Effector CD4-positive, alpha-beta T cell (primary cell): ENCODE results near the gene BMP8A.
"Not testable (repeated sequence)": the region's sequence is repeated elsewhere in the genome, so short reads cannot be mapped to it uniquely, and the experiment has no call there.

Source experiments
- DNase-seq: peaks from one replicate; pipeline ENCODE4 v3.0.0-alpha.2; 2020

Gene BMP8A

DNA sequence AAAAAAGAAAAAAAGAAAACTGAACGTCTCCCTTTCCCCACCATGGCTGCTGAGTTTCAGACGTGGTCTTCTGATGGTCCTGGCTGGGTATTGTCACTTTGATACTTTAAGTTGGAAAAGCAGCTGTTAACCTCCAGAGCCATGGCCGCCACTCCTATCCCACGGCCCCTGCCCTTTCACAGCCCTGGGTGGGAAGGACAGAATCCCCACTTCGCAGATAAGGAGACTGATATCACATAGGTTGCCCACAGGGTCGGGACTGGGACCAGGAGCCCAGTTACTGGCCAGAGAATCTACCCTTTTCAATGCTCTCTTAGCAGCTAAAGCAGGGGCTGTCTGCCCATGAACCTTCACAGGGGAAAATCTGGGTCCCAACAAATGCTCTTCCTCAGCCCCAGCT, 16.8 kb downstream of the BMP8A start:
- DNase-seq = no peak

DNA sequence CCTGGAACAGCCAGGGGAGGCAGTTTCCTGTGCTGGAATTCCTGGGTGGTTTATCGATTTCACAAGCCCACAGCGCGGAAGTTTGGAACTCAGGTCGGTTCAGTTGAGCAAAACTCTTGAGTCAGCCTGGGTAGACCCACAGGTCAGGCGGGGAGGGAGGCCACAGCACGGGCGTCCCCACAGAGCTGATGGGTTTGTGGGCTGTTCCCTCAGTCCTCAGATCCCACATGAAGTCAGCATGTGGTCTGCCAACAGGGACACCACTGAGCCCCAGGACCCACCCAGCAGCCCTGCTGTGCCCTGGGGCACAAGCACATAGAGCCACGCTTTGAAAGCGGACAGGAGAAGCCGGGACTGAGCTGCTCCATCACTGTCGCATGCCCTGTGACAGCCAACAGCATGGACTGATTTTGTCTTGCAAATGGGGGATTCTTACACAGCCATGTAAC, 17.4 kb downstream of the BMP8A start:
- no peak for DNase-seq

DNA sequence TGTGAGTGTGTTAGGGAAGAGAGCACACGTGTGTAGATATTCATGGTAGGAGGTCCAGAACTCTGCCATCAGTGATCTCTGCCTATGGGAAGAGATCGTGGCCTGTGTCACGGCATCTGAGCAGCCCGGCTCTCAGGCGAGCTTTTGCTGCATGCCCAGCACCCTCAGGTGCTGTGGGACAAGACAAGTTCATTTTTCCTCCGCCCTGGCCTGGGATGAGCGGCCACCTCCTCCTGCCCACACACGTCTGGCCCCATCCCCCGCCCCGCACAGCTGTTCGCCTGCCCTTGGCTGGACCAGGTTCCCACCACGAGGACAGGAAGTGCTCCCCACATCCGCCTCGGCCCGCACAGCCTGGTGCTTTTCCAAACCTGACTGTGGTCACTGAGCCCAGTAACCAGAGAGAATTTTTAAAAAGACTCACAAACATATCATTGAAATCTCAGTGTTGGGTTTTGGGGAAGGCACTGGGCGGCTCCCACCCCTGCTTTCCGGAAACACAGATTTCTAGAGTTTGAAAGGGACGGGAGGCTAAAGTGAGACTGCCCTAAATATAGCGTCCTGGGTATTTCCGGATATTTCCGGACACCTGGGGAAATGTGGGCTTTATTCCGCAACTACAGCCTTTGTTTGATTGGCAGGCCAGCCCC, 18.0 kb downstream of the BMP8A start:
- DNase-seq = no peak

DNA sequence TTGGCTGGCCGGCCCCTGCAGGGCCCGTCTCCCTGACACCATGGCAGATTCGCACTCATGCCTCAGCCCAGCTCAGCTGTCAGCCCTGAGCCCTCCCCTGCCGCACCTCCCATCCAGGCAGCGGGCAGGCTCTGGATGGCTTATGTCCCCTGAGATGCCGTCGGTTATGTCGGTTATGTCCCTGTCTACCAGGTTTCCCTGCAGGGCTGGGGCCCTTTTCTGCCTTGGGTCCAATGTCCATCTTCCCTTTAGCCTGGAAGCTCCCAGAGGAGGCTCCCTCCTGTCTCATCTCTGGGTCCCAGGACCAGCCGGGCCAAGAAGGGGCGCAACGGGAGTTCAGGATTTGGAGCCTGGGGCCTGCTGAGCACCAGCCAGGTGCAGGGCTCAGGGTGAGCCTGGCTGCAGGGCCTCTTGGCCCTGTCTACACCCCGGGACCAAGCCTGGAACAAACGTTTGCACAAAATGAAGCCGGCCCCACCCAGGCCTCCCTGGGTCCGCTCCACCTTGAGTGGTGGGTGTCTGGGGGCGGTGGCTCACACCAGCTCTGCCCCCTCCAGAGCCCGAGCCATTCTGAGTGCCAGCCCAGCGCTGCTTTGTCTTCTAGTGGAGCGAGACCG, 19.2 kb downstream of the BMP8A start:
- DNase-seq = not testable (repeated sequence)

DNA sequence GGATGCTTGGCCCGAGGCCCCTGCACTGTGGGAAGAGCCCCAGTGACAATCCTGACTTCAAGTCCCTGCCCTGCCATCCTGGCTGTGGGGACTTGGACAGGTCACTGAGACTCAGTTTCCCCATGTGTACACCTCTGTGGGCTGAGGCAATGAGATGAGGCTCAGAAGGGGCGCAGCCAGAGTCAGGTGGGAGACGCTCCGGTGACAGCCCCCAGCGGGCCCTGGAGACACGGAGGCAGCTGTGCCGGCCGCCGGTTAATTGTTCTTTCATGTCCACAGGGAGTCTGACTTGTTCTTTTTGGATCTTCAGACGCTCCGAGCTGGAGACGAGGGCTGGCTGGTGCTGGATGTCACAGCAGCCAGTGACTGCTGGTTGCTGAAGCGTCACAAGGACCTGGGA, 20.0 kb downstream of the BMP8A start:
- not testable (repeated sequence) for DNase-seq

DNA sequence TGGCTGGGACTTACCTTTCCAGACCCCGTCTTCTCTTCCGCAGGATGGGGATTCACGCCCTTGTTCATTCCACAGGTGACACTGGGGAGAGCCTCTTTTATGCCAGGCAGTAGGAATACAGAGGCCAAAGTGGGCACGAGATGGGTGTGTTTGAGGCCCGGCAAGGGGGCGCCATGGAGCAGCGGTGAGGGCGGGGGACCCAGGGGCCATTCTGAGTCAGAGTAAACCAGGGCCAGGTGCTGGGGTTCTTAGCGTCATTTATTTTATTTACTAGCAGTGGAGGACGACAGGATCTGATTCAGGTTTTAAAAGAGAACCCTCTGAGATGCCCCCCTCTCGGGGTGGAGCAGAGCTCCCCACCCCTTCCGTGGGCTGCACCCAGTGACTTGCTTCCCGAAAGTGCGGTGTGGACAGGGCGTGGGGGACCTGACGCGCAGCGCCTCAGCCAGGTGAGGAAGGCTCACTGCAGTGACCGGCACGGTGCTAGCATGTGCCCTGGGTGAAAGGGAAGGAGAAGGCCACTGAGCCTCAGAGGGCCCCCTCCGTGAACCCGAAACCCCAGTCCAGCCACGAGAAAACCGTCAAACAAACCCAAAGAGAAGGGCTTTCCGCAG, 20.9 kb downstream of the BMP8A start:
- DNase-seq = not testable (repeated sequence)

DNA sequence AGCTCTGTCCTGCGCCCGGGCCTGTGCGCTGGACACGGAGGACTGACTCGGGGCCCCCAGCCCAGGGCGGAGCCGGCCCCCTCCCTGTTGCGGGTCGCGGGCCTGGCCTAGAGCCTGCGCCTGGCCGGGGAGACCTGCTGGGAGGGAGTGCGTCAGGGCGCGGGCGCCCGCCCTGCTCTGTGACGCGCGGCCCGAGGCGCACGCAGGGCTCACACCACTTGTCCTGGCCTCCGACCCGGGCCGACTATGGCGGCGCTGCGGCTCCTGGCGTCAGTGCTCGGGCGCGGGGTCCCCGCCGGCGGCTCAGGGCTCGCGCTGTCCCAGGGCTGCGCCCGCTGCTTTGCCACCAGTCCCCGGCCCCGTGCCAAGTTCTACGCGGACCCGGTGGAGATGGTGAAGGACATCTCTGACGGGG, 23.3 kb downstream of the BMP8A start:
- DNase-seq = not testable (repeated sequence)

DNA sequence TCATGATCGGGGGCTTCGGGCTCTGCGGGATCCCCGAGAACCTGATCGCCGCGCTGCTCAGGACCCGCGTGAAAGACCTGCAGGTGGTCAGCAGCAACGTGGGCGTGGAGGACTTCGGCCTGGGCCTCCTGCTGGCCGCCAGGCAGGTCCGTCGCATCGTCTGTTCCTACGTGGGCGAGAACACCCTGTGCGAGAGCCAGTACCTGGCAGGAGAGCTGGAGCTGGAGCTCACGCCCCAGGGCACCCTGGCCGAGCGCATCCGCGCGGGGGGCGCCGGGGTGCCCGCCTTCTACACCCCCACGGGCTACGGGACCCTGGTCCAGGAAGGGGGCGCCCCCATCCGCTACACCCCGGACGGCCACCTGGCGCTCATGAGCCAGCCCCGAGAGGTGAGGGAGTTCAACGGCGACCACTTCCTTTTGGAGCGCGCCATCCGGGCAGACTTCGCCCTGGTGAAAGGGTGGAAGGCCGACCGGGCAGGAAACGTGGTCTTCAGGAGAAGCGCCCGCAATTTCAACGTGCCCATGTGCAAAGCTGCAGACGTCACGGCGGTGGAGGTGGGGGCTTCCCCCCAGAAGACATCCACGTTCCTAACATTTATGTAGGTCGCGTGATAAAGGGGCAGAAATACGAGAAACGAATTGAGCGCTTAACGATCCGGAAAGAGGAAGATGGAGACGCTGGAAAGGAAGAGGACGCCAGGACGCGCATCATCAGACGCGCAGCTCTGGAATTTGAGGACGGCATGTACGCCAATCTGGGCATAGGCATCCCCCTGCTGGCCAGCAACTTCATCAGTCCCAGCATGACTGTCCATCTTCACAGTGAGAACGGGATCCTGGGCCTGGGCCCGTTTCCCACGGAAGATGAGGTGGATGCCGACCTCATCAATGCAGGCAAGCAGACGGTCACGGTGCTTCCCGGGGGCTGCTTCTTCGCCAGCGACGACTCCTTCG, 24.0 kb downstream of the BMP8A start:
- not testable (repeated sequence) for DNase-seq

DNA sequence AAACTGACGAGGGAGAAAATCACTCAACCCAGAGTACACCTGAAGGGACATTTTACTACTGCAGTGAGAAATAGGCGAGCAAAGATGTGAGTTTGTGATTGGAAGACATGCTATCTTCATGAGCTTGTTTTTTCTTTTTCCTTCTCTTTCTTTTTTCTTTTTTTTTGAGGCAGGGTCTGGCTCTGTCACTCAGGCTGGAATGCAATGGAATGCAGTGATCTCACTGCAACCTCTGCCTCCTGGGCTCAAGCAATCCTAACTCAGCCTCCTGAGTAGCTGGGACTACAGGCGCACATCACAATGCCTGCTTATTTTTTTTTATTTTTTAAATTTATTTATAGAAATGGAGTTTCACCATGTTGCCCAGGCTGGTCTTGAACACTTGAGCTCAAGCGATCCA, 25.4 kb downstream of the BMP8A start:
- DNase-seq = not testable (repeated sequence)

DNA sequence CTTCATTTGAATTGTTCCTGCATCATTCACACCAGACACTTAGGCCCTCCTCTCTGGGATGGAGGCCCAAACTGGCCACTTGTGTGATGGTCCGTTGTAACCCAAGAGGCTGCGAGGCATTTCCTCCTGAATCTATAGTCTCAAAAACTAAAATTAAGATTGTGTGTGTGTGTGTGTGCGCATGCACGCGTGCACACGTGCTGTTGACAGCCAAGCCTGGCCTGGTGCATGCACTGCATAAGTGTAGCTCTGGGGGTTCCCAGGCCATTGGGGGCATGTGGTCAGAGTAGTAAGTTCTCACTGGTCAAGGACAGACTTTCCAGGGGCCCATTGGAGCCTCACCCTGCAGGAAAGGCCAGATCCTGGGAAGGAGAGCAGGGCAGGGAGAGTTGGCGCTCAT, 26.5 kb downstream of the BMP8A start:
- DNase-seq = not testable (repeated sequence)

DNA sequence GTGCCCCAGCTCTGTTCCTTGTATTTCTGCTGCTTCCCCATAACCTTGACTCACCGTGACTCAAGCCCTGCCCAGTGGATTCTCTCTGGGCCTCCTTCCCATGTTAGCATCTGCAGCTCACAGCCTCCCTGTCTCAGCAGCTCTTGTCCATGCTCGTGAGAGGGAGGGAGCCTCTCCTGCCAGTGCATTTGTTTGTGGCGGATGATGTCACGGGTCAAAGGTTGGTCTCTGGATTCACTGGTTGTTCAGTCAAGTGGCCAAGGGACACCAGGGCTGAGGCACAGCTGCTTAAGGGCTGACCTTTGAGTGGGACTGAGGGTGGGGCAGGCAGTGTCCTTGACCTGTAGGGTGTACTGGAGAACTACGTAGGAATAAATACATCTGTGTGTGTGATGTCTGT, 27.9 kb downstream of the BMP8A start:
- DNase-seq = not testable (repeated sequence)

DNA sequence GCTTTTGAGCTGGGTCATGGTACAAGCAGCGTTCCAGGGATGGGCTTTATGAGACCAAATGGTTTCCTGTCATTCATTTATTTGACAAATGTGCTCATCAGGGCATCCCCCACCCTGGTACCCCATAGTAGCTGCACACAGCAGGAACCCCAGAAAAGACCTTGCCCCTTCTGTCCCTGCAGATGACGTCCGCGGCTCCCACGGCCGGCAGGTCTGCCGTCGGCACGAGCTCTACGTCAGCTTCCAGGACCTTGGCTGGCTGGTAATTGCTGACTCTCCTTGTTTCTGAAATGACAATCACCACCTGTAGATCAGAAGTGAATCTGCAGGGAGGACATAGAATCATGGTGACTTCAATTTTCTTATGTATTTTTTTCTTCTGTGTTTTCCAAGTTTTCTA, 30.8 kb downstream of the BMP8A start:
- DNase-seq = not testable (repeated sequence)

DNA sequence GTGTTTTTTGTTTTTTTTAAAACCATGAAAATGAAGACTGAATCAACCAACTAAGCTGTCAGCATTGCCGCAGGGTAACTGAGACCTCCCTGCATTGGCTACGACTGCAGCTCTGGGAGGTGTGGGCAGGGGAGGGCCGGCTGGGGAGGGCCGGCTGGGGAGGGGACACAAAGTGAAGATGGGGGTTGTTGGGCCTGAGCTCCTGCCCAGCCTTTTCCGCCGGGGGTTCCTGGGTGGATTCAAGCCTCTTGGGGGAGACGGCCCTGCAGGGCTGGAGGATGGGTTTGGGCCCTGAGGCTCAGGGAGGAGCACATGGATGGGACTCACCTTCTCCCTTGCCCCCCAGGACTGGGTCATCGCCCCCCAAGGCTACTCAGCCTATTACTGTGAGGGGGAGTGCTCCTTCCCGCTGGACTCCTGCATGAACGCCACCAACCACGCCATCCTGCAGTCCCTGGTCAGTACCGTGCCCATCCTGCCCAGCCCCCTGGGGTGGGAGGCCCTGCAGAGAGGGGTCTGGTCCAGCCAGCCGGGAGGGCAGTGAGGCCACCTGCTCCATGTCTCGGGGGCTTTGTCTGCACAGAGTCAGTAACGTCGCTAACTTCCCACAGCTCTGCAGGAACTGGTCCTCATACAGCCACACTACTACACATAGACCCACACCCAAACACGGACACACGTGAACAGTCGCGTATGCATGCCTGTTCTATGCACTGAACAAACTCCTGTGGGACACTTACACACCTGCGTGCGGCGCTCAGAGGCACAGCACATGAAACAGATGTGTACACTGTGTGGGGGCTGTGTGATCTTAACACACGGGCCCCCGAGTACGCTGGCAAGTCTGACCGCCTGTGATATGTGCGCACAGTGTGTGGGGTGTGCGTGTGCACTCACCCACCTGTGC, 31.5 kb downstream of the BMP8A start:
- no peak for DNase-seq

DNA sequence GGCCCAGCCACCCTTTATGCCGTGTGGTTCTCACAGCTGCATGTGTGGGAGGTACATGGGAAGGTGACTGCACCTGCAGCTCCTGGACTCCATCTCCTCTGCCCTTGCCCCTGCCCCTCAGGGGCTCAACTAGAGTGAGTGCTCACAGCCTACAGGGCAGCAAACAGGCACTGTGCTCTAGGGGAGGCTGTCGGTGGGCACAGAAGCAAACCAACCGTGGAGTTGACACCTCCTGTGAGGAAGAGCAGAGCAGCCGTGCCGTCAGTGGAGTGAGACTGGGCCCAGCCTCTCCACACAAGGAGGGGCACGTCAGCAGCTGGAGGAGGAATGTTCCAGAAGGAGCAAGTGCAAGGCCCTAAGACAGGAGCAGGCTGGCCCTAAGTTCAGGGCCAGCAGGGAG, 32.7 kb downstream of the BMP8A start:
- DNase-seq = no peak

DNA sequence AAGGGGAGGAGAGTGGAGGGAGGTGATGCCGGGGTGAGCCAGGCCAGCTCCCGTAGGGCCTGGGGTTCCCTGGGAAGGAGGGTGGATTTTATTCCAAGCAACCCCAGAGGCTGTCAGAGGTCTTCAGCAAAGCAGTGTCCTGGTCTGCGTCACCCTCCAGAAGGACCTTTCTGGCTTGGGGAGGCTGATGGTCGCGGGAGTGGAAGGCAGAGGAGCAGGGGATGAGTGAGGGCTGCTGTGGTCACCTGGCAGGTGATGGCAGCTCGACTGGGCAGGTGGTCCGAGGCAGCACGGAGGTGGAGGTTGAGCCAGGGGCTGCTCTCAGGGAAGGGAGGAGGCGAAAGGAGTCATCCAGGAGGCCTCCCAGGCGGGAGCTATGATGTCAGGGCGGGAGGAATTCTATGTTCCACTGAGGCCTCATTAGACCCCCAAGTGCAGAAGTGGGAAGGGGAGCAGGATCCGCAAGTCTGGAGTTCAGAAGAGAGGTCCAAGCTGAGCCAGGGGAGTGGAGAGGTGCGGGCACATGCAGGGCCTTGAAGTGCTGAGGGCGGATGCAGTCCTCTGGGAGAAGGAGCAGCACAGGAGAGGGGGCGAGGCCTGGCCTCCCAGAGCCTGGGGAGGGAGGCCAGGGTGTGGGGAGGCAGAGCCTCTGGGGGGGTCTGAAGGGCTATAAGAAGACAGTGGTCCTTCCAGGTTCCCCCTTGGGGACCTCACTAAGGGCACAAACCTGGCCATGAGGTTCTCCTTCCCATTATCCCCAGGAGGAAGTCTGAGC, 33.3 kb downstream of the BMP8A start:
- no peak for DNase-seq

DNA sequence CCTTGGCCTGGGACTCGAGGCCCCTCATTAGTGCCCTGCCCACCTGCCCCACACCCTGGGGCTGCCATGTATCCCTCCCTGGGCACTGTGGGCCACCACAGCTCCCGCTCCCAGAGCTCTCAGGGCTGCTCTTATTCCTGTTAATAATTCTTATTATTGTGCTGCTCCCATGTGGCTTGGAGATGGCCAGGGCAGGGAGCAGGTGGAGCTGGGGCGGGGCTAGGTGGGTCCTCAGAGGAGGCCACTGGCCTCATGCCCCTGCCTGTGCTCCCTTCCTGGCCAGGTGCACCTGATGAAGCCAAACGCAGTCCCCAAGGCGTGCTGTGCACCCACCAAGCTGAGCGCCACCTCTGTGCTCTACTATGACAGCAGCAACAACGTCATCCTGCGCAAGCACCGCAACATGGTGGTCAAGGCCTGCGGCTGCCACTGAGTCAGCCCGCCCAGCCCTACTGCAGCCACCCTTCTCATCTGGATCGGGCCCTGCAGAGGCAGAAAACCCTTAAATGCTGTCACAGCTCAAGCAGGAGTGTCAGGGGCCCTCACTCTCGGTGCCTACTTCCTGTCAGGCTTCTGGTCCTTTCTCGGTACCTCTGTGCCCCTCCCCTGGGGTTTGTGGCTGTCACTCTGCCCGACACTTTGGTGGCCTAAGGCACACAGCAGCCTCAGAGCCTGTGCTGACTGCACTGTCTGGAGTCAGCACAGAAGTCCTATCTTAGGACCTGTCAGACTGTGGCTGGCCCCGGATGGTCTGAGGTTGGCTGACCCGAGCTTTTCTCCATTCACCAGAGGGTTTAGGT, 34.1 kb downstream of the BMP8A start:
- no peak for DNase-seq

DNA sequence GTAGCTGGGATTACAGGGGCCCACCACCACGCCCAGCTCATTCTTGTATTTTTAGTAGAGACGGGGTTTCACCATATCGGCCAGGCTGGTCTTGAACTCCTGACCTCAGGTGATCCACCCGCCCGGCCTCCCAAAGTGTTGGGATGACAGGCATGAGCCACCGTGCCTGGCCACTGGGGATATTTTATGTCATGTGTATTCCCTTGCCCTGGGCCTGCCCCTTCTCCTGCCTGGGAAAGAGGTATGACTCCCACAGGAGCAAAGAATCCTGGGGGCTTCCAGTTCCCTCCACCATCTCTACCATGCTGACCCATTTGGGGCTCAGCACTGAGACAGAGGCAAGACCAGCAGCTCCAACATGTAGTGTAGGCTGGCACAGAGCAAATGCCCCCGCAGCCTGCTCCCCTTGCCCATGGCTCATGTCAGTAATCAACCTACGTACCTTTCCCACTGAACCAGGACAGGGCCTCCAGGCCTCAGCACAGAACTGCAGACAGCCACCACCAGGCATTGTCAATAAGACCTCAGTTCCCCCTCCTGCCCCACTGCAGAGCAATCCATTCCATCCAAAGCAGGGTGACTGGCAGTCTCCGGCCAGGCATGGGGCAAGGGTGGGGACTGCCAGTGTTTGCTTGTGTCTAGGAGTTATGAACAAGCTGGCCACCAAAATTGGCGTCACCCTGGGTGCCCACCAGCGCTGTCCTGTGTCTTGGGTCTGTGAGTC, 35.2 kb downstream of the BMP8A start:
- no peak for DNase-seq

DNA sequence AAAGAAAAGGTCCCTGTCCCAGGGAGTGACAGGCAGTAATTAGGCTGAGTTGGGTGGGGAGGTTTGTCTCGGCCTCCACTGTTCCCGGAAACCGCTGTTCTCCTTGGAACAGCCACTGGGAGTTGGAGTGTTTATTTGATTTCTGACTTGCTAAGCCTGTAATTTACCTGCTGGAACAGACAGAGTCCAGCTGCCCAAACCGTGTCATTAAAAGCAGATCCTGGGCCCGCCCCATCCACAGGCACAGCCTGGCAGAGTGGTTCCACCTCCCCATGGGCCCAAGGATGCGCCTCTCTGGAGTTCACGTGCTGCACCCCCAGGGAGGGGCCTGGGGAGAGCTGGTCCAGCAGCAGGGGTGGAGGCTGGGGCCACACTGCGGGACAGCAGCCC, 35.7 kb downstream of the BMP8A start:
- not testable (repeated sequence) for DNase-seq

DNA sequence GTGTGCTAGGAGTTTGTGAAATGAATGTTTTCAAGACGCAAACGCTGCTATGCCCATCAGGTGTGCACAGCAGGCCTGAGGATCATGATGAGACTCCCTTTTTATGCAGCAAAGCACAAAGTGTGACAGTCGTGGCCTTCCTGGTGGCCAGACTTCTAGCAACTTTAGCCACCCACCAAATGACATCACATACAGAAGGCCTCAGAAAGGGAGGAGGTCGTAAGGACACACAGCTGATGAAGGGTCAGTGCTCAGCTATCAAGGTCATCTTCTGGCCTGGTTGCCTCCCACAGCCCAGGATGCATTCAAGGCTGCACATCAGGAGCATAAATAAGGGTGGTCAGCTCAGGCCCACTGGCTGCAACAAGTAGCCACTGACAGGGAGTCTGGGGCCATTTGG, 36.6 kb downstream of the BMP8A start:
- DNase-seq = no peak
